ENCODE measurements around the gene ABHD5. TPM values are rescaled to one million over a fixed set of nuclear protein-coding genes. Genes with fewer than 3 reads are reported as not detected.
A peak's percentile ranks its signal among the peaks of the same experiment; 100 is the strongest.

Gene ABHD5
- polyA plus RNA-seq, 1 of the 3 experiments (the other 2 are of a cell fraction): 10.4 TPM

DNA sequence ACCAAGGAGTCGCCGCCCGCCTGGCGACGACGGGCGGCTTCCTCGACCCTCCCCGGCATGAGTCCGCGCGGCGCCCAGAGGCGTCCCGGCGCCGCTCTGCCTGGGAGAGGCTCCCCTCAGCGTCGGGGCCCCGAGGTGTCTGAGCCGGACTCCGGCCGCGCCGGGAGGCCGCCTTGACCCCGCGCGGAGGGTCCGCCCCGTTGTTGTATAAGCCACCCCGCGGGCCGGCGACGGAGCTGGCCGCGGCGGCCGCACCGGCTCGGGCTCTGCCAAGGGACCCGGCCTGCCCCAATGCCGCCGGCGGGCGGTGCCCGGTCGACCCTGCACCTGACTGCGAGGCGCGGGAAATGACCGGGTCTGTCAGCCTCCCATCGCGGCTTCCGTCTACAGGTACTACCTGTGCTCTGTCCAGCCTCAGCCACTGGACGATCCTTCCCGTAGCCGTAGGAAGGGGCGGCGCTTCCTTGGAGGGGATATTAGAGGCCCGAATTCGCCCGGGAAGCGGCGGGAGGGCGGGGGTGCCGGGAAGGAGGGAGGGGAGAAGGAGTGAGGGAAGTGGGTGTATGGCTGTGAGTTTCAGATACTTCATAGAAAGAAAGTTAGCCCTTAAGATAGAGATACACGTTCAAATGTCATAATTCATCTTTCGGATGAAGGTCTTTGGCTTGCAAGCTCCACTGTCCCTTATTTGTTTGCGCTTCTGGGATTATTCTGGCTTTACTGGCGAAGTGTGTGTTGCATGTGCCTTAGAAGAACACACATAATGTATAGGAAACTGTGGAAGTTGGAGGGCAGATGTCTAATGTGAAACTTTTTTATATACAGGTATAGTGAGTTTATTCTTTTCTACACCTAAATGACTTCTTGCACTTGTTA lies 620 bp downstream of the ABHD5 start:
- Histone ChIP-seq H3K27me3 (ENCODE audit: insufficient read depth) (no peaks in the 10 kb centered on the region), H3K9ac (peak overlapping the region; percentile 82), H2AFZ (ENCODE audit: low read depth) (peak overlapping the region; percentile 86), H3K4me2 (peak overlapping the region; percentile 92), H3K4me1 (ENCODE audit: control insufficient read depth in 1 of 2, insufficient read depth in 2 of 2, low read depth in 1 of 2, low read length in 1 of 2) (peaks cover 0 to 12% of the 10 kb centered on the region in 2 experiments; a peak in 3 of 4 replicates), H3K79me2 (ENCODE audit: insufficient read depth) (peaks cover 46% of the 10 kb centered on the region), H3K9me3 (no peaks in the 10 kb centered on the region), H4K20me1 (ENCODE audit: insufficient read depth) (no peaks in the 10 kb centered on the region), H3K27ac (ENCODE audit: low read depth in 2 of 2, low read length in 1 of 2) (peak overlapping the region; percentile 64 to 79), H3K36me3 (replicated peaks in 1 of 2; ENCODE audit: control insufficient read depth in 1 of 2, insufficient read depth in 2 of 2, low read length in 1 of 2) (no peaks in the 10 kb centered on the region), H3K4me3 (ENCODE audit: low read depth in 2 of 2, low read length in 1 of 2) (peak overlapping the region; percentile 78 to 93), H3F3A (replicated peaks; ENCODE audit: insufficient read depth) (peaks cover 4% of the 10 kb centered on the region), H3K9me2 (no peaks in the 10 kb centered on the region)
- WGBS (ENCODE audit: low lambda C conversion rate): 3% methylated on average over 17 of the region's 72 CpGs
- TF ChIP-seq POLR2AphosphoS5 (IDR thresholded peaks at IDR 0.05; ENCODE audit: low read depth, low read length): no peak
- TF ChIP-seq, protein P1, sequence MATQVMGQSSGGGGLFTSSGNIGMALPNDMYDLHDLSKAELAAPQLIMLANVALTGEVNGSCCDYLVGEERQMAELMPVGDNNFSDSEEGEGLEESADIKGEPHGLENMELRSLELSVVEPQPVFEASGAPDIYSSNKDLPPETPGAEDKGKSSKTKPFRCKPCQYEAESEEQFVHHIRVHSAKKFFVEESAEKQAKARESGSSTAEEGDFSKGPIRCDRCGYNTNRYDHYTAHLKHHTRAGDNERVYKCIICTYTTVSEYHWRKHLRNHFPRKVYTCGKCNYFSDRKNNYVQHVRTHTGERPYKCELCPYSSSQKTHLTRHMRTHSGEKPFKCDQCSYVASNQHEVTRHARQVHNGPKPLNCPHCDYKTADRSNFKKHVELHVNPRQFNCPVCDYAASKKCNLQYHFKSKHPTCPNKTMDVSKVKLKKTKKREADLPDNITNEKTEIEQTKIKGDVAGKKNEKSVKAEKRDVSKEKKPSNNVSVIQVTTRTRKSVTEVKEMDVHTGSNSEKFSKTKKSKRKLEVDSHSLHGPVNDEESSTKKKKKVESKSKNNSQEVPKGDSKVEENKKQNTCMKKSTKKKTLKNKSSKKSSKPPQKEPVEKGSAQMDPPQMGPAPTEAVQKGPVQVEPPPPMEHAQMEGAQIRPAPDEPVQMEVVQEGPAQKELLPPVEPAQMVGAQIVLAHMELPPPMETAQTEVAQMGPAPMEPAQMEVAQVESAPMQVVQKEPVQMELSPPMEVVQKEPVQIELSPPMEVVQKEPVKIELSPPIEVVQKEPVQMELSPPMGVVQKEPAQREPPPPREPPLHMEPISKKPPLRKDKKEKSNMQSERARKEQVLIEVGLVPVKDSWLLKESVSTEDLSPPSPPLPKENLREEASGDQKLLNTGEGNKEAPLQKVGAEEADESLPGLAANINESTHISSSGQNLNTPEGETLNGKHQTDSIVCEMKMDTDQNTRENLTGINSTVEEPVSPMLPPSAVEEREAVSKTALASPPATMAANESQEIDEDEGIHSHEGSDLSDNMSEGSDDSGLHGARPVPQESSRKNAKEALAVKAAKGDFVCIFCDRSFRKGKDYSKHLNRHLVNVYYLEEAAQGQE (IDR thresholded peaks at IDR 0.05; ENCODE audit: low read depth, low read length): peak; percentile 78
- TF ChIP-seq GABPA (IDR thresholded peaks at IDR 0.05; ENCODE audit: low read depth): 0 out of 2 replicates have a peak, but pooled peaks have one; percentile 20
- peak; percentile 73 for DNase-seq
- ChIA-PET POLR2A (interaction anchor here (1.0 kb wide), 1 partner anchor 12 kb away, joined by 3 read pairs; no protein-coding TSS in a partner anchor), CTCF (interaction anchor here (0.6 to 1.6 kb wide), 6 partner anchors 16 to 396 kb away, joined by 3 to 4 read pairs (median 3); no protein-coding TSS in a partner anchor)

DNA sequence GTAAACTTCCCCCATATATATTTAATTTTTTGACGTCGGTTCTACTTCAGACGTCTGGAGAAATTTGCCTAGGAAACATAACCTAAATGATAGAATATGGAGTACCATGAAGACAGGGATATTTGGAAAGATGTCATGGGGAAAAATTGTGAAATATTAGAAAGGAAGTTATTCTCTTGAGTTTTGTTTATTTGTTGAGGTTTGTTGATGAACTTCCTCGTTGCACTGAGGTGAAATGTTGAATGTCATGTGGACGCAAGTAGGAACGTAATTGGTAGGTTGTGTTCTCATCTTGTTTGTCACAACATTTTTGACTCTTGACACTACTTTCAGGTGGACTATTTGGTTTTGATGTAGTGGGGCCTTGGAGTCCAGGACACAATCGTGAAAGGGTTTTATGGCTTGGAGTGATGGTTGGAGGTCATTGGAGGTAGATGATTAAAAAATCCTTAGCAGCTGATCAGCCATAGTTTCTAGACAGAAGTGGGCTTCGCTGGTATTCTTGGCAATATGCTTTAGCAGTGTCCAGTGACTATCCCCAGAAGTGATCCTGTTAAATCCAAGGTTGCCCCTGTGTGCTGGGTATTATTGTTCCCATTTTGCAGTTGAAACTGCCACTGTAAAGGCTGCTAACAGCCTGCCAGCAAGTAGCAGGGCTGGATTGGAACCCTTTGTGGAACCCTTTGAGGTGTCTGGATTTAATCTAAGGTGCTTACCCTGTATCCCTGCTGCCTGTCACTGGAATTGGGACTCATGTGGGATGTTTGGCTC lies 1.5 kb downstream of the ABHD5 start:
- Histone ChIP-seq H3K9me3 (no peaks in the 10 kb centered on the region), H3K27ac (ENCODE audit: low read depth in 2 of 2, low read length in 1 of 2) (peak overlapping the region in 1 of 2 experiments; percentile 64; a peak in 2 of 4 replicates), H3K4me3 (ENCODE audit: low read depth in 2 of 2, low read length in 1 of 2) (peak overlapping the region; percentile 78 to 93; a peak in 3 of 4 replicates), H2AFZ (ENCODE audit: low read depth) (peak overlapping the region; percentile 86; the same call in 1 of the 2 replicates), H3K9me2 (no peaks in the 10 kb centered on the region), H3K79me2 (ENCODE audit: insufficient read depth) (peaks cover 52% of the 10 kb centered on the region), H3K36me3 (replicated peaks in 1 of 2; ENCODE audit: control insufficient read depth in 1 of 2, insufficient read depth in 2 of 2, low read length in 1 of 2) (no peaks in the 10 kb centered on the region), H4K20me1 (ENCODE audit: insufficient read depth) (no peaks in the 10 kb centered on the region), H3K4me1 (ENCODE audit: control insufficient read depth in 1 of 2, insufficient read depth in 2 of 2, low read depth in 1 of 2, low read length in 1 of 2) (peaks cover 0 to 12% of the 10 kb centered on the region in 2 experiments; a peak in 3 of 4 replicates), H3K27me3 (ENCODE audit: insufficient read depth) (no peaks in the 10 kb centered on the region), H3K4me2 (peak overlapping the region; percentile 92), H3F3A (replicated peaks; ENCODE audit: insufficient read depth) (peaks cover 4% of the 10 kb centered on the region), H3K9ac (peak overlapping the region; percentile 82; the same call in 1 of the 2 replicates)
- 68% methylated on average over 8 of the region's 8 CpGs for WGBS (ENCODE audit: low lambda C conversion rate)
- TF ChIP-seq, protein P2, sequence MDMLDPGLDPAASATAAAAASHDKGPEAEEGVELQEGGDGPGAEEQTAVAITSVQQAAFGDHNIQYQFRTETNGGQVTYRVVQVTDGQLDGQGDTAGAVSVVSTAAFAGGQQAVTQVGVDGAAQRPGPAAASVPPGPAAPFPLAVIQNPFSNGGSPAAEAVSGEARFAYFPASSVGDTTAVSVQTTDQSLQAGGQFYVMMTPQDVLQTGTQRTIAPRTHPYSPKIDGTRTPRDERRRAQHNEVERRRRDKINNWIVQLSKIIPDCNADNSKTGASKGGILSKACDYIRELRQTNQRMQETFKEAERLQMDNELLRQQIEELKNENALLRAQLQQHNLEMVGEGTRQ (IDR thresholded peaks at IDR 0.05; ENCODE audit: borderline replicate concordance, low read depth, low read length): no peak
- DNase-seq: no peak
- CTCF ChIA-PET: interaction anchor here (0.7 to 1.6 kb wide), 3 partner anchors 10 to 148 kb away, joined by 3 read pairs; no protein-coding TSS in a partner anchor
- POLR2A ChIA-PET: no interaction called here
